Vagina (tissue), 2 donors: Measurements from ENCODE around the gene HYAL1.

ENCODE experiments used
- CTCF ChIP-seq, 3 experiments: fragments of 450-650 bp in 2 of 3; fragments of 200-600 bp in 1 of 3; sonication (generic) in 1 of 3; IDR thresholded peaks; one replicate each; pipeline ENCODE4 v1.5.1; 2017 to 2019; ENCODE audit warnings: antibody characterized with exemption in 3 of 3, mild to moderate bottlenecking in 2 of 3, moderate library complexity in 2 of 3
- POLR2A ChIP-seq, 2 donors: fragments of 450-650 bp; IDR thresholded peaks; one replicate each; pipeline ENCODE4 v1.6.1; 2017; ENCODE audit warnings: antibody characterized with exemption in 2 of 2, mild to moderate bottlenecking in 2 of 2, moderate library complexity in 2 of 2

GRCh38 chr3:50293079-50293801, 10.1 kb downstream of the HYAL1 start:
- TF ChIP-seq CTCF (IDR thresholded peaks at IDR 0.05): no peak
- TF ChIP-seq POLR2A (IDR thresholded peaks at IDR 0.05): no peak
